Liver (tissue), 9 donors: ENCODE data around the gene SLC10A4. TPM values are rescaled to one million over a fixed set of nuclear protein-coding genes. Genes with fewer than 3 reads are reported as not detected.

Source experiments
- DNase-seq: peaks from one replicate; pipeline ENCODE4 v3.0.0-alpha.2; 2017; ENCODE audit warnings: low spot score
- H3K27ac ChIP-seq, 2 donors: one replicate each; pipeline ENCODE4 v1.7.0; 2013; ENCODE audit warnings: inconsistent platforms in 2 of 2, low read length in 2 of 2, control low read depth in 1 of 2, low read depth in 1 of 2, mild to moderate bottlenecking in 1 of 2
- H3K27me3 ChIP-seq, 4 donors: one replicate each; pipeline versions ENCODE4 v1.6.1 to v1.7.0; 2013; ENCODE audit warnings: low read length in 3 of 4, inconsistent platforms in 1 of 4, mild to moderate bottlenecking in 1 of 4, moderate library complexity in 1 of 4; ENCODE audit not compliant: control insufficient read depth in 4 of 4, insufficient read depth in 4 of 4
- H3K36me3 ChIP-seq, 4 donors: one replicate each; pipeline versions ENCODE4 v1.6.1 to v1.7.0; 2013; ENCODE audit warnings: low read length in 3 of 4, mild to moderate bottlenecking in 3 of 4, low read depth in 1 of 4, moderate library complexity in 1 of 4; ENCODE audit not compliant: control insufficient read depth in 4 of 4, insufficient read depth in 3 of 4
- H3K4me1 ChIP-seq, 4 donors: one replicate each; pipeline versions ENCODE4 v1.6.1 to v1.7.0; 2013; ENCODE audit warnings: low read length in 3 of 4, mild to moderate bottlenecking in 3 of 4, moderate library complexity in 1 of 4; ENCODE audit not compliant: control insufficient read depth in 4 of 4, insufficient read depth in 4 of 4
- H3K4me3 ChIP-seq, 3 donors: one replicate each; pipeline versions ENCODE4 v1.6.1 to v1.7.0; 2013; ENCODE audit warnings: low read length in 3 of 3, control low read depth in 1 of 3, low read depth in 1 of 3, mild to moderate bottlenecking in 1 of 3
- H3K9ac ChIP-seq, 2 donors: one replicate each; pipeline ENCODE4 v1.7.0; 2013; ENCODE audit warnings: low read length in 2 of 2, mild to moderate bottlenecking in 2 of 2, moderate library complexity in 2 of 2, control low read depth in 1 of 2, low read depth in 1 of 2
- H3K9me3 ChIP-seq, 4 donors: one replicate each; pipeline versions ENCODE4 v1.6.1 to v1.7.0; 2013; ENCODE audit warnings: low read length in 3 of 4; ENCODE audit not compliant: control insufficient read depth in 4 of 4
- ATF3 ChIP-seq: IDR thresholded peaks from 2 replicates; pipeline ENCODE4 v1.6.1; 2016; ENCODE audit warnings: antibody characterized with exemption
- EGR1 ChIP-seq, 2 donors: IDR thresholded peaks; 2 replicates each; pipeline ENCODE4 v1.6.1; 2016 to 2018; ENCODE audit warnings: antibody characterized with exemption in 2 of 2, low read depth in 2 of 2
- FOXA1 ChIP-seq: IDR thresholded peaks from 2 replicates; pipeline ENCODE4 v1.6.1; 2016; ENCODE audit warnings: antibody characterized with exemption
- FOXA2 ChIP-seq: IDR thresholded peaks from 2 replicates; pipeline ENCODE4 v1.6.1; 2016; ENCODE audit warnings: antibody characterized with exemption
- GABPA ChIP-seq, 2 donors: IDR thresholded peaks in 1 of 2; conservative IDR thresholded peaks in 1 of 2; 2 replicates each; pipeline ENCODE4 v1.6.1; 2016; ENCODE audit warnings: antibody characterized with exemption in 2 of 2, mild to moderate bottlenecking in 1 of 2, moderate library complexity in 1 of 2
- HNF4A ChIP-seq, 2 donors: conservative IDR thresholded peaks; 2 replicates each; pipeline ENCODE4 v1.6.1; 2016; ENCODE audit warnings: antibody characterized with exemption in 2 of 2, mild to moderate bottlenecking in 2 of 2
- HNF4G ChIP-seq: IDR thresholded peaks from 2 replicates; pipeline ENCODE4 v1.6.1; 2016; ENCODE audit warnings: antibody characterized with exemption
- JUND ChIP-seq, 2 donors: IDR thresholded peaks; 2 replicates each; pipeline ENCODE4 v1.6.1; 2016; ENCODE audit warnings: antibody characterized with exemption in 2 of 2
- MAX ChIP-seq: IDR thresholded peaks from 2 replicates; pipeline ENCODE4 v1.6.1; 2016; ENCODE audit warnings: antibody characterized with exemption
- NR2F2 ChIP-seq: IDR thresholded peaks from 2 replicates; pipeline ENCODE4 v1.6.1; 2016; ENCODE audit warnings: antibody characterized with exemption
- RAD21 ChIP-seq, 2 donors: IDR thresholded peaks; 2 replicates each; pipeline ENCODE4 v1.6.1; 2016; ENCODE audit warnings: antibody characterized with exemption in 2 of 2, mild to moderate bottlenecking in 2 of 2
- RXRA ChIP-seq, 2 donors: IDR thresholded peaks; 2 replicates each; pipeline ENCODE4 v1.6.1; 2017 to 2018; ENCODE audit warnings: antibody characterized with exemption in 2 of 2, mild to moderate bottlenecking in 1 of 2
- YY1 ChIP-seq: IDR thresholded peaks from 2 replicates; pipeline ENCODE4 v1.6.1; 2016; ENCODE audit warnings: antibody characterized with exemption, mild to moderate bottlenecking
- ZBTB33 ChIP-seq: IDR thresholded peaks from 2 replicates; pipeline ENCODE4 v1.6.1; 2016; ENCODE audit warnings: antibody characterized with exemption
- WGBS: extraction: QIAGEN DNeasy Blood & Tissue Kit; methylation state at CpG from one replicate; pipeline ENCODE4 v1.1.7; 2013; 5-methylcytosine and 5-hydroxymethylcytosine counted together
- polyA plus RNA-seq, 2 donors: library from polyadenylated mRNA; stranded (reverse) in 1 of 2; unstranded in 1 of 2; fragments of 200-250 nt in 1 of 2; fragments of >200 nt in 1 of 2; fragmentation: Nextera tagmentation in 1 of 2; extraction: Ambion mirVana in 1 of 2; gene quantifications; one replicate each; pipeline versions ENCODE4 v1.2.1 to v1.2.3, GENCODE V29; 2013 to 2015
- total RNA-seq, 2 donors: library from RNA; depleted of rRNA; stranded (reverse); fragments of >200 nt; gene quantifications; one replicate each; pipeline ENCODE4 v1.2.3, GENCODE V29; 2014
- TF ChIP-seq, protein P1 (sequence below): IDR thresholded peaks from 2 replicates; pipeline ENCODE4 v1.6.1; 2016; ENCODE audit warnings: antibody characterized with exemption, mild to moderate bottlenecking
- TF ChIP-seq, protein P2 (sequence below): fragments of 150-350 bp; IDR thresholded peaks from 2 replicates; pipeline ENCODE4 v1.5.1; 2017; ENCODE audit warnings: improper control_type of control experiment, low read depth, low read length; ENCODE audit not compliant: missing input control
- donor health status: healthy.
- donor health status: healthy.
- donor health status: healthy.
- donor health status: healthy.
- donor health status: healthy.

The SLC10A4 gene
- total and polyA plus RNA-seq, 4 donors = 0.08 to 1.8 TPM; not detected in 2

GRCh38 chr4:48446642-48447041 lies 36.5 kb upstream of the SLC10A4 start (continued):
- TF ChIP-seq, protein P1, sequence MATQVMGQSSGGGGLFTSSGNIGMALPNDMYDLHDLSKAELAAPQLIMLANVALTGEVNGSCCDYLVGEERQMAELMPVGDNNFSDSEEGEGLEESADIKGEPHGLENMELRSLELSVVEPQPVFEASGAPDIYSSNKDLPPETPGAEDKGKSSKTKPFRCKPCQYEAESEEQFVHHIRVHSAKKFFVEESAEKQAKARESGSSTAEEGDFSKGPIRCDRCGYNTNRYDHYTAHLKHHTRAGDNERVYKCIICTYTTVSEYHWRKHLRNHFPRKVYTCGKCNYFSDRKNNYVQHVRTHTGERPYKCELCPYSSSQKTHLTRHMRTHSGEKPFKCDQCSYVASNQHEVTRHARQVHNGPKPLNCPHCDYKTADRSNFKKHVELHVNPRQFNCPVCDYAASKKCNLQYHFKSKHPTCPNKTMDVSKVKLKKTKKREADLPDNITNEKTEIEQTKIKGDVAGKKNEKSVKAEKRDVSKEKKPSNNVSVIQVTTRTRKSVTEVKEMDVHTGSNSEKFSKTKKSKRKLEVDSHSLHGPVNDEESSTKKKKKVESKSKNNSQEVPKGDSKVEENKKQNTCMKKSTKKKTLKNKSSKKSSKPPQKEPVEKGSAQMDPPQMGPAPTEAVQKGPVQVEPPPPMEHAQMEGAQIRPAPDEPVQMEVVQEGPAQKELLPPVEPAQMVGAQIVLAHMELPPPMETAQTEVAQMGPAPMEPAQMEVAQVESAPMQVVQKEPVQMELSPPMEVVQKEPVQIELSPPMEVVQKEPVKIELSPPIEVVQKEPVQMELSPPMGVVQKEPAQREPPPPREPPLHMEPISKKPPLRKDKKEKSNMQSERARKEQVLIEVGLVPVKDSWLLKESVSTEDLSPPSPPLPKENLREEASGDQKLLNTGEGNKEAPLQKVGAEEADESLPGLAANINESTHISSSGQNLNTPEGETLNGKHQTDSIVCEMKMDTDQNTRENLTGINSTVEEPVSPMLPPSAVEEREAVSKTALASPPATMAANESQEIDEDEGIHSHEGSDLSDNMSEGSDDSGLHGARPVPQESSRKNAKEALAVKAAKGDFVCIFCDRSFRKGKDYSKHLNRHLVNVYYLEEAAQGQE = no peak
- no peak for TF ChIP-seq YY1

DNA sequence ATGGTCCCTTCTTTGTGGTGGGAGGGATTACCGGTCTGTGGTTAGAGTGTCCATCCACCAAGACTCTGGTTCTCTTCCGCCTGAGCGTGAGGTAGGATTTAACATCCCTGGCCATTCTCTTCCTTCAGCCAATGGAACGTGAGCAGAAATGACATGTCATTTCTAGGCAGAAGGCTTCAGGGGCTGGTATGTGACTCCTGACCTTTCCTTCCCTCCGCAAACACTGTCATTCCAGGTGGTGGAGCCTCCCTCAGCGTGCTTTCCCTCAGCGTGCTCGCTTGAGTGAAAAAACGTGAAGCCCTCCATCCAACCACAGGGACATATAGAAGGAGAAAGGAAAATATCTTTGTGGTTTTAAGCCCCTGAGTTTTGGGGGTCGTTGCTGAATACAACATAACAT lies 34.0 kb upstream of the SLC10A4 start:
- no peak for TF ChIP-seq HNF4A (conservative IDR thresholded peaks at IDR 0.05)
- TF ChIP-seq RXRA (IDR thresholded peaks at IDR 0.05) = no peak
- no peak for TF ChIP-seq ZBTB33
- TF ChIP-seq ATF3 = no peak
- TF ChIP-seq JUND (IDR thresholded peaks at IDR 0.05) = no peak
- TF ChIP-seq, protein P2, sequence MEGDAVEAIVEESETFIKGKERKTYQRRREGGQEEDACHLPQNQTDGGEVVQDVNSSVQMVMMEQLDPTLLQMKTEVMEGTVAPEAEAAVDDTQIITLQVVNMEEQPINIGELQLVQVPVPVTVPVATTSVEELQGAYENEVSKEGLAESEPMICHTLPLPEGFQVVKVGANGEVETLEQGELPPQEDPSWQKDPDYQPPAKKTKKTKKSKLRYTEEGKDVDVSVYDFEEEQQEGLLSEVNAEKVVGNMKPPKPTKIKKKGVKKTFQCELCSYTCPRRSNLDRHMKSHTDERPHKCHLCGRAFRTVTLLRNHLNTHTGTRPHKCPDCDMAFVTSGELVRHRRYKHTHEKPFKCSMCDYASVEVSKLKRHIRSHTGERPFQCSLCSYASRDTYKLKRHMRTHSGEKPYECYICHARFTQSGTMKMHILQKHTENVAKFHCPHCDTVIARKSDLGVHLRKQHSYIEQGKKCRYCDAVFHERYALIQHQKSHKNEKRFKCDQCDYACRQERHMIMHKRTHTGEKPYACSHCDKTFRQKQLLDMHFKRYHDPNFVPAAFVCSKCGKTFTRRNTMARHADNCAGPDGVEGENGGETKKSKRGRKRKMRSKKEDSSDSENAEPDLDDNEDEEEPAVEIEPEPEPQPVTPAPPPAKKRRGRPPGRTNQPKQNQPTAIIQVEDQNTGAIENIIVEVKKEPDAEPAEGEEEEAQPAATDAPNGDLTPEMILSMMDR = no peak
- TF ChIP-seq HNF4G = no peak
- no peak for TF ChIP-seq FOXA2
- TF ChIP-seq GABPA (IDR thresholded peaks at IDR 0.05 in 1 of 2, conservative IDR thresholded peaks at IDR 0.05 in 1 of 2) = no peak
- TF ChIP-seq RAD21 (IDR thresholded peaks at IDR 0.05) = no peak
- no peak for TF ChIP-seq FOXA1
- TF ChIP-seq NR2F2 = no peak
- no peak for TF ChIP-seq EGR1 (IDR thresholded peaks at IDR 0.05; ENCODE audit: low read depth in 2 of 2)
- no peak for TF ChIP-seq MAX
- no peaks in the 10 kb centered on the region for H3K4me1 ChIP-seq
- no peak overlapping the region for H3K27ac ChIP-seq
- no peak overlapping the region for H3K4me3 ChIP-seq
- no peak for DNase-seq
- no peak overlapping the region for H3K9ac ChIP-seq
- WGBS = 88% methylated on average over 10 of the region's 10 CpGs
- no peaks in the 10 kb centered on the region for H3K9me3 ChIP-seq
- no peaks in the 10 kb centered on the region for H3K36me3 ChIP-seq
- no peaks in the 10 kb centered on the region for H3K27me3 ChIP-seq
